Measurements from ENCODE around the gene PKNOX2. TPM values are rescaled to one million over a fixed set of nuclear protein-coding genes. Genes with fewer than 3 reads are reported as not detected.

The PKNOX2 gene
- total RNA-seq, 1 experiment from 2014 or later = 0.10 TPM

DNA sequence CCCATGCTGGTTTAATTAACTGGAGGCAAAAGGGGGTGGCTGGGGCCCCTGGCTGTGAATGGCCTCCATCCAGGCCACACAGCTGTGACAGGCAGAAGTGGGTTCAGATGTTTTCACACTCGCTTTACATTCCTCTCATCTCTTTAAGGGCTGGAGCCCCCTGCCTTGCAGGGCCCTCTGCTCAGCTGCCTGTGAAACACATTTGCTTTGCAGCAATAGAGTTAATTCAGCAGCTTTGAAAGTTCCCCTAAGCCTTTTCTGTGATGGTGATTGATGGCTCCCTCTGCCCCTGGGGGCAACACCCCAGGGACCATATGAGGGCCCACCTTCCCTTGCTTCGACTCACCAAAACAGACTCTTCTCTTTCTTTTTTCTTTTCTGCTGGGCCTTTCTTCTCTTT is 192.2 kb downstream of the PKNOX2 start:
- DNase-seq (ENCODE audit: low spot score) = no peak

DNA sequence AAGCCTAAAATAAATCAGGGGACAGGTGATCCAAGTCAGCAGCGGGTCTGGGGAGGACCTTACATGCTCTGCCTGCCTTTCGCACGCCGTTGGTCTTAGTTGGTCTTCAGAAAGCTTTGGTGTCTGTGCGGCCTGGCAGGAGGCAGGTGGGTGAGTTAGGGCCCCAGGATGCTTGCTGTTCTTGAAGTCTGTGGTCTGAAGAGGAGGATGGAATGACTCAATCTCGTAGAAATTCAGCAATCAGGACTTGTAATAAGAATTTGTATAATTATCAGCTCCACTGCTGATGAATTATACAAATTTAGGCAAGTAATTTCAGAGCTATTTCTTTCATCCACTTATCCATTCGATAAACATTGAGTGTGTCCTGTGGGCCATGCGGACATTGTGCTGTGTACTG is 193.0 kb downstream of the PKNOX2 start:
- DNase-seq (ENCODE audit: low spot score) = no peak

DNA sequence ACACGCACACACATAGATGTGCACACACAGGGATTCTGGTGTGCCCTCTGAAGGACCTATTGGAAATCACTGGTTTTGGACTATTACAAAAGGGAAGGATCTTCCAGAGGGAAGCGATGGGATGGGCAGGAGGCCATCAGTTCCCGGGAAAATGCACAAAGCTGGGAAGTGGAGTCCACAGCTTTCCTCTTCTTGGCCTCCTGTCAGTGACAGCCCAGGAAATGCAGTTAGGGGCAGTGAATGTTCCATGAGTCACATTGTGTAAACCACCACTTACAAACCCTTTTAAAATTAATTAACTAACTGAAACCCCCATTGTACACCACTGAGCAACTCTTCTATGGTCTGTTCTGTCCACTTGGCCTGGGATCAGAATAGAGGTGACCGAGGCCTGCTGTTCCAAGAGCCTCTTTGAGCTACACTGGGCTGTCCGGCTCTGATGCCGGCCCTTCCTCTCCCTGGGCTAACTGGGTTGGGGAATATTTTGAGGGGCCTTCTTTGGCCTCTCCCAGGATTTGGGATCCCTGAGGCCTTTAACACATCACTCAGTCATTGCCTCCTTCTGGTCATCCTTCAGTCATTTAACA is 193.8 kb downstream of the PKNOX2 start:
- DNase-seq (ENCODE audit: low spot score) = no peak

DNA sequence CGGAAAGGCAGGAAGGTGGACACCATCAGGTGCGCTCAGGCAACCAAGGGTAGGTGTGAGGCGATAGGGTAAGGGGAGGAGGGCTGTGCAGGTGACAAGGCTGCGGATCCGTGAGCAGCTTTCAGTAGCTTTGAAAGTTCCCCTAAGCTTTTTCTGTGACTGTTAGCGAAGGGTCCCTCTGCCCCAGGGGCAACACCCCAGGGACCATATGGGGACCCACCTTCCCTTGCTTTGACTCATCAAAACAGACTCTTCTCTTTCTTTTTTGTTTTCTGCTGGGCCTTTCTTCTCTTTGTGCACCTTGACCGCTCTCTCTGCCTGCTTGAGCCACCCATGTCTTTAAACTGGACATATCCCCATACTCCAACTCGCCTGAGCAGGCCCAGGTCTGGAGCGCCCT is 194.6 kb downstream of the PKNOX2 start:
- no peak for DNase-seq (ENCODE audit: low spot score)

DNA sequence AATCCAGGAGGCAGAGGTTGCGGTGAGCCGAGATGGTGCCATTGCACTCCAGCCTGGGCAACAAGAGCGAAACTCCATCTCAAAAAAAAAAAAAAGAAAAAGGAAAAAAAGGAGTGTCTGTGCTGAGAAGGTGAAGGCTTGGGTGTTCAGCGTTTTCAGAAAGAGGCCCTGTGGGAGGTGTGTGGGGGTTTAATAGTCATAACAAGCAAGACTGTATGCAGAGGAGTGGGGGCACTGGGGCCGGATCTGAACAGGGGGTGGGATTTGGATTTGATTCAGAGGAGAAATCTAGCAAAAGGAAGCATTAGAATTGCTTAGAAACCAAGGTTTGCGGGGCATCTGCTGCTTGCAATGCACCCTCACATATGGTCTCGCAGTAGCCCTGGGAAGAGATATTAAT is 195.5 kb downstream of the PKNOX2 start:
- no peak for DNase-seq (ENCODE audit: low spot score)

DNA sequence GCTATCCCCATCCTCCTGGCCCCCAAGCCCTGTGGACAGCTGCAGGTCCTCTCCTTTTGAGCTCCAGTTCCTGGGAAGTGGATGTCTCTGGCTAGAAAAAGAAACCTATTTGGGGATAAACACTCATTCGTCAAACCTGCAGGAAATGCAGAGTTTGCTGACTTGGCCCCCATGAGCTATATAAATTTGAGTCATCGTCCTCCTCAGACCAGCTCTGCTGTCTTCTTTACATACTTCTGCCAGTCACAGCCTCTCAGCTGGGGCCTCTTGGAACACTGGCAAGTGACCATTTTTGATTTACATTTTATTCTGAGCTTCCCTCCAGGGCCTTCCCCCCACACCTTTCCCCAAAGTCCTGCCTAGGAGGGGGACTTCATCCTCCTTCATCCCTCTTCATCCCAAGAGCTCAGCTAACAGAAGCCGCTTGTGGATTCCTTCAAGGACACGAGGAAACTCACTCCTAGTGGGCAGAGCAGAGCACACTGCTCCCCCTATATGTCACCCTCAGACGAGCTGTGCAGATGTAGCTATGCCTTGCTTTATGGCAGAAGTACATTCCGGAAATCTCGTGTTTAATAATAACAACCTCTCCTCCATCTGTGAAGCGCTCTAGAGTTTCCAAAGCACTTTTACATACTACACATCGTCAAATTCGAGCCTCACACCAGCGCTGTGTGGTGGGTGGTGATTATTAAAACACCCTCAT is 199.7 kb downstream of the PKNOX2 start:
- DNase-seq (ENCODE audit: low spot score) = no peak

DNA sequence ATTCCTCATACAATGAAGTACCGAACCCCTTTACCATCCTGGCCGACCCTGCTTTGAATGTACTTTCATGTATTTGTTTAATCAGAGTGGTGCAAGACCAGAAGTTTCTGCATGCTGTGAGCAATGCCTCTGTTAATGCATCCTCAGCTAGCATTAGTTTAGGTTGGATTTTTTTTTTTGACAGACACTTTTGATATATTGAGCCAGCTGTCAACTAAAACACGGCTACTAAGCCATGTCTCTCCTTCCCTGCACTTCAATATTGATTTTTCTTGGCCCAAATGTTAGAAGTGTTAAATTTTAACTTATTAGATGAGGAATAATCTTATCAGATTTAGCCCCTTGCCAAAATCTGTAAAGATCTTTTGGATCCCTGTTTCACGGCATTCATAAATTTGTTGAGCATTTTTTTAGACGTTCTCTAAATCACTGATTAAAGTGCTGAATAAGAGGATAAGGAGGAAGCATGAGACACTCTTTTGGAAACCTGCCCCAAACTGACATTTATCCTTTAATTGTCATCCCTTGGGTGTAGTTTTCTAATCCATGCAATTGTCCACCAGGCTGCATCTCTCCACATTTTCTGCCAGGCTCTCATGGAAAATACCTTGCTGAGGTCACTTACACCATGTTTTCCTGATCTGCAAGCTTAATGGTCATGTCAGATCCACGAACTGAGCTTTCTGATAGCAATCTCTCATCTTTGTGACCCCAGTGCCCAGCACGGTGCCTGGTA is 200.8 kb downstream of the PKNOX2 start:
- DNase-seq (ENCODE audit: low spot score) = no peak

DNA sequence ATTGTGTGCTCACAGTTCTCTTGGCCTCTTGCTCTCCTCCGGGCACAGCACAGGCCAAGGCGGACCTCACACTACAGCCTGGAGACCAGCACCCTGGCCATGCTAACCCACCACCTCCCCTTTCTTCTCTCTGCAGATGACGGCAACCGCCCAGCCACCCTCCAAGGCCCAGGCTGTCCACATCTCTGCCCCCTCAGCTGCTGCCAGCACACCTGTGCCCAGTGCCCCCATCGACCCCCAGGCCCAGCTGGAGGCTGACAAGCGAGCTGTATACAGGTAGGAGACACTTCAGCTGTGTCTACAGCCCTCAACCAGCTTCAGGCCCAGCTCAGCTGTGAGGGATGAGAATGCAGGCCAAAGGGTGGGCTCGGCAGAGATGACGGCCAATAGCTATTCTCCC is 203.2 kb downstream of the PKNOX2 start:
- no peak for DNase-seq (ENCODE audit: low spot score)

DNA sequence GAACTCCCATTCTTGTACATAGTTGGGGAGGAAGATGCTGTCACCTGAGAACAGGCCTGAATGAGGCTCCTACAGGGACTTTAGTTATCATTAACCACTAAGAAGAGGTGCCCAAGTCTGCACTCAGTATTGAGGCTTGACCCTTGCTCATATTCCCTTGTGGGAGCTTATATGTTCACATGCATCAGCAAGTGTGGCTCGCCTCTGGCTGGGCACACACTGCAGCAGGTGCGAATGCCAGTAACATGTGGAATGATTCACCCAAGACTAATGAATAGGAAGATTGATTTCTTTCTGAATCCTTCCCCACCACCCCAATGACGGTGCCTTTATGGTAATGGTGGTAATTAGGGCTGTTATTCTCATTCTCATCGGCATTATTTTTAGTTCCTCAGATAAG is 204.2 kb downstream of the PKNOX2 start:
- no peak for DNase-seq (ENCODE audit: low spot score)

DNA sequence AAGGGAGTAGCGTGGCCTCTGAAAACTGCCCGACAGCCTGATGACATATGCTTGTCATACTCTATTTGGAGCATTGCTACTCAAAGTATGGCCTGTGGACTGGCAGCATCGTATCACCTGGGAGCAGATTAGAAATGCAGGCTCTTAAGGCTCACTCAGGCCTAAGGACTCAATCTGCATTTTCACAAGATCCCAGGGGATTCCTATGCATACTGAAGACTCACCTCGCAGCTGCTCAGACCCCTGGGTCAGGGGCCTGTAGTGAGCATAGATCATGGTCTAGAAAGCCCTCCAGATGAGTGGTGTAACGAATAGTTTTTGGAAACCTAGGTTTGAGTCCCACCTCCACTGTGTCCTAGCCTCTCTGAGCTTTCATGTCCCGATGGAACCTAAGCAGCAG is 205.3 kb downstream of the PKNOX2 start:
- no peak for DNase-seq (ENCODE audit: low spot score)

DNA sequence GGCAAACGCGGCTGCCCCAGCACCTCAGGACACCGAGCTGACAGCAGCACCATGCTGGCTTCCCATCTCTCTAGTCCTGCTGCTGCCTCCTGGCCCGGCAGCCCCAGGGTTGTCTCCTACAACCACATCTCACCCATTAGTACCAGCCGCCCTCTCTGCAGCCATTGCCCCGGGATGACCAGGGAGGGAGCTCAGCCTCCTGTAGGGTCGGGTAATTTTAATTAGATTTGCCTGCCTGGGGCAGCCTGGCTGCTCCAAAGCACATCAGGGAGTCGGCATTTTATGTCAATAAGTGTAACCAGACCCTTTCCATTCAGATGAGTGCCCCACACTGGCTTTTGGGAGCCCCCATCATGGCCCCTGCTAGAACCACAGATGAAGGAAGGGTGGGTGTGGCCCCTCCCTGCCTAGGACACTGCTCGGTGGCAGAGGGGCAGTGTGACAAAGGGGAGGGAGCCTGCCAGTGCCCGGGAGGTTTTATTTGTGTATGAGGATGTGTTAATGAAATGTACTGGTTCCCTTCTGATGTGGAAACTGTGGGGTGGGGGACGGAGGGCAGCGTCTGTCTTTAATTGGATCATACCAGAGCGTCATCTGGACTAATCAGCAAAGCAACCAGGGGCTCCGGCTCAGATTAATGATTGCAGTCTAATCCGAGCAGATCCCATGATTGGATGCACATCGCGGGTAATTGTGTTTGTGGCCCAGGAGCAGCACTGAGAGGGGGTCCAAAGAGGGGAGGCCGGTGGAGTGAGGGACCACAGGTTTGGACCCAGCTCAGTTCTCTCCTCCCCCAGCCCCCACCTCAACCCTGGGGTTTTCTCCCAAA is 206.2 kb downstream of the PKNOX2 start:
- no peak for DNase-seq (ENCODE audit: low spot score)

DNA sequence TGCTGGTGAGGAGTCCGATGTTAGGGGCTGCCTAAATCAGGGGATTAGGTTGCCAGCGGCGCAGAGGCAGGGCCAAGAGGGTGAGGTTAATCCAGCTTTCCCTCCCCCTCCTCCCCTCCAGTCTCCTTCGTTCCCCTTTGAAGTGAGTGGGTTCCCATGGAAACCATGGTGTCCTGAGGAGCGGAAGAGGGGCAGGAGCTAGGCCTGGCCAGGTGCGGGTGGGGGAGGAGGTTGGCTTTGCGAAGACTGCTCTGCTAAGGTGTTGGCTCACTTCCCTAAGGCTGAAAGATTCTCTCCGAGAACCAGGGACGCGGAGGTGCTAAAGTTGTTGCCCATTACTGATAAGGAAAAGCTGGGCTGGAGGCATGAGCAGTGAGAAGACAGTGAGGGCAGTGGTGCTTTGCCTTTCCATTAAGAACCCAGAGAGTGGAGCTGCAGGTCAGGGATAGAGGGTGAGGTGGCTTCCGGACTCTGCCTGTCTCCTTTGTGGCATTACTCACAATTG is 206.9 kb downstream of the PKNOX2 start:
- DNase-seq (ENCODE audit: low spot score) = no peak

DNA sequence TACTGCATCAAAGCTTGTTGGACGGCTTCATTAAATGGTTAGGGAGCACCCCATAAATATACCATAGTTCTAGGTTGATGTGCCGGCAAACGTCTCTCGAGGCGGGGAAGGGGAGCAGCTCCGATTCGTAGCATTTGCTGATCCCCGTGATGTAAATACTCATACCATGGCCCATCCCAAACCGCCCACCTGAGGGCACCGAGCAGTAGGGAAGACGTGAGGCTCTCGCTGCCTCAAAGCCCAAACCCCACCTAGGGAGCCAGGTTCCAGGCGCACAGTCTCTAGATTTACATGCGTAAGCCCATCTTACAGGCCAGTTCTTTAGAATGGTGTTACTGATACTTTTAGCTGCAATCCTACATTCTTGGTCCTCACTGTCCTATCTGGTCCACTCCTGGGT is 207.5 kb downstream of the PKNOX2 start:
- DNase-seq (ENCODE audit: low spot score) = no peak

DNA sequence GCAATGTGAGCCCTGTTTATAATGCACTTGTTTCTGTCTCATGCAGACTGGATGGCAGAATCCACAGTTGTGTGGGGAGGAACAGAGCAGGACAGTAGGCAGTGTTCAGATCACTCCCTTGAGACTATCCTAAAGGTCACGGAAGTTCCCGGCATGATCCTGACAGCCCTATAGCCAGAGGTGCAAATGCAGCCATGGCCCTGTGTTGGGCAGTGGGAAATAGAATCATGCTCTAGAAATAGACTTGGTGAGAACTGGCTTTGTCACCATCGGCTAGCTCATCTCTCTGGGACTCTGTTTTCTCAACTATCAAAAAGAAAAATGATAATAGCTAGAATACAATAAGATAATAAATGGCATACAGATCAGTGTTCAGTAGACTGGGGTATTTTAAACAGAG is 208.4 kb downstream of the PKNOX2 start:
- no peak for DNase-seq (ENCODE audit: low spot score)

DNA sequence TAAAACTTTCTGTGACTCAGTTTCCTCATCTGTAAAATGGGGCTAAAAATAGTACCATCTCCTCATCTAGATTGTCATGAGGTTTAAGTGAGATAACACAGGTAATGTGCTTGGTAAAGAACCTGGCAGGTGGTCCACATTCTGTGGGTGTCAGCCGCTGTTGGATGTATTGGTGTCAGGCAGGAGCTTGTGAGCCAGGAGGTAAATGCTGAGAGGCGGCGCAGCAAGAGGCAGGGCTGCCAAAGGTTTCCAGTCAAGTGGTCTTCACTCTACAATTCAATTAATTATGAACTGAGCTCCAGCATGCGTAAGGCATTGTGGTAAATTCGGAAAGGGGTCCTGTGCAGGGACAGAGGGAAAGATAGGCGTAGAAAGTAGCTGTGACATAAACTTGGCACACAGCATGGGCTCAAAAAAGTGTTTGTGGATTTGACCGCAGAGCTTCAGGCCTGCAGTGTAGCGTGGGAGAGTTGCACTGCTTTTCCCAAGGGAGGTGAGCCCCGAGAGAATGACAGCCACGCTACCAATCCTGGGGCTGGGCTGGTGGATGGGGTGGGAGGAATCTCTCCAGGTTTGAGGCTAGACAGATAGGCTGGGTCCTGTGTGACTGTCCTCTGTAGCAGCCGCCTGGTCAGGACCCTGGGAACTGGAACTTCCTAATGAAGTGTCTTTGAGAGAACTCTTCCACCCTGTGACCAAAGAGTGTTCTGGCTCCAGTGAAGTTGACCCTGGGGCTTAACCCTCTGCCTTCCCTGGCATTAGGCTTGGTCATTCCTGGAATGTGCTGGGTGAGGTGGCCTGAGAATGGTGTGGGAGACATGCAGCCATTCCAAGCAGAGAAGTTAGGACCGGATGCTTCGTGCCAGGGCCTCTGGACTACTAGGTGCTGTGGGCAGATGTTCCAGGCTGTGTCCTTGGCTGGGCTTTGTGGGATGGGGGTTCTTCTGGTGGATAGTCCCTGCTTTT is 209.2 kb downstream of the PKNOX2 start:
- no peak for DNase-seq (ENCODE audit: low spot score)

DNA sequence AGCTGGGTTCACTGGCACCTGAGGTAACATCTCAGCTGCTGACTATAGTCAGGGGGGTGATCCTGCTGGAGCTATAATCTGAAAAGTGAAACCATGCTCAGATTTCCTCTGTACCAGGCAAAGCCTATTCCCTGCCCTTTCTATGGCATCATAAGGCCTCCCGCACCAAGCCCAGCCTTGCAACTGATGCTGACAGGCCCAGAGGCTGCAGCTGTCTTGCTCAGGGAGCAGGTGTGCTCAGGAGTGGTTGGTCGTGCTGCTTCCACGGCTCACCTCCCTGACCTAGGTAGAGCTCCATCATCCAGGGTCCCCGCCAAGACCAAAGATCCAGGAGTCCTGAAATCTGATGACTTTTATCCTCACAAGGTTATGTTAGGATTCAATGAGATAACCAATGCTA is 209.8 kb downstream of the PKNOX2 start:
- DNase-seq (ENCODE audit: low spot score) = no peak

DNA sequence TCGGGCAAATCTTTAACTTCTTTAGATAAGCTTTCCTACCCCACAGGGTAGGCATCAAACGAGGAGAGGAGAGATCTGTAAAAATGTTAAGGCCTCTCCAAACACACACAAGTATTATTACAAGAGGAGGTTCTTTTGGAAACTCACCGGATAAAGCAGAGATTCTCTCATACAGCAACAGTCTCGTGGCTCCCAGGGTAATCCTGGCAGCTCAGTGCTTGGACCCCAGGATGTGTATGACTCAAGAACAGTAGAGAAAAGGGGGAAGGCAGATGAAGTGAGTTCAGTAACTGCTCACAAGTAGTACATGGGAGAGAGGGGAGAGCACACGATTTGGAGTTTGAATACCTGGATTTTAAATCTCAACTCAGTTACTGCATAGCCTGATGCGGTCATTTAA is 210.6 kb downstream of the PKNOX2 start:
- no peak for DNase-seq (ENCODE audit: low spot score)

DNA sequence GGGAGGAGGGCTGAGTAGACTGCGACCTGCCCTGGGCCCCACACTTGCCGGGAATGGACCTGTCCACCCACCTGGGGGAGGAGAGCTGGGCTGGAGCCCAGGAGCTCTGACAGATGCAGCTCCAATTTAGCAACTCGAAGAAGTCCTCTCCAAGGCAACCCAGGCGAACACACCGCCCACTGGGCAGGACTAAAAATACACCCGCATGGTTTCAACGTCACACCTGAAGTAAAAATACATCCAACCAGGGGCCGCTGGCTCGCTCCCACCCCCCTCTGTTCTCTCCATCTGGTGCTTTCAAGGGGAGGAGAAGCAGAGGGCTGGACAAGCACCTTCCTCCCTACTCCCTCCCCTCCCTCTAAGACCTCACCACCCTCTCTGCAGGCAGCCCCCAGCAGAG is 211.6 kb downstream of the PKNOX2 start:
- DNase-seq (ENCODE audit: low spot score) = no peak

DNA sequence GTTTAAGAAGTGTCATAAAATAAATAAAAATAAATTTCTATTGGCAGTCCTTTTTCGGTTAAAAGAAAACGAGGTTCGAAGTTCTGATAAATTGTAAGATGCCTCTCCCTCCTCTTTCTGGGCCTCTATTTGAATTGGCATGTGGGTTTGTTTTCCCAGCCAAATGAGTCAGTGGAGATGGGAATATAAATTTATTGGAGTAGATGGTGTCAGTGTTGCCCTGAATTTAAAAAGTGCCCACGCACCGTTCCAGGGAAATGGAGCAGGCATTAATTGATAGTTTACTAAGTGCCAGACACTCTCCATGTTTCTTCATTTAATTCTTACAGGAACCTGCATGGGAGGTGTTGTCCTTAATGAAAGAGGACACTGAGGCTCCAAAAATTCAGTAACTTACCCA is 212.3 kb downstream of the PKNOX2 start:
- DNase-seq (ENCODE audit: low spot score) = no peak

DNA sequence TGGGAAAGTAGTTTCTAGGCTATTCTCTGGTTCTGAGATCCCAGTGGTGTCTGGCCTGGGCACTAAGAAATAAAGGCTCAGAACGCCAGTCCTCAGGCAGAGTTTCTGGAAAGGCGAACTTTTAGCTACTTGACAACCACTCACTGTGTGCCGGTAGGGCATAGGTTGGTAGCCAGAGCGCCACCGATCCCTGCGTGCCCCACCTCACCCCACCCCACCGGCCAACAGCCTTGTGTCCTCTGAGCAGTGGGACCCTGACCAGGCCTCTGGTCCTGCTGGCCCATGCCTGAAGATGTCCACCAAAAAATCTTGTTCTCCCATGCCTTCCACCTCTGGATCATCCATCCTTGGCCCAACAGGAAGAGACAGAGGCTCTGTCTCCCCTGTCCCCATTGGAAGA is 213.5 kb downstream of the PKNOX2 start:
- no peak for DNase-seq (ENCODE audit: low spot score)

DNA sequence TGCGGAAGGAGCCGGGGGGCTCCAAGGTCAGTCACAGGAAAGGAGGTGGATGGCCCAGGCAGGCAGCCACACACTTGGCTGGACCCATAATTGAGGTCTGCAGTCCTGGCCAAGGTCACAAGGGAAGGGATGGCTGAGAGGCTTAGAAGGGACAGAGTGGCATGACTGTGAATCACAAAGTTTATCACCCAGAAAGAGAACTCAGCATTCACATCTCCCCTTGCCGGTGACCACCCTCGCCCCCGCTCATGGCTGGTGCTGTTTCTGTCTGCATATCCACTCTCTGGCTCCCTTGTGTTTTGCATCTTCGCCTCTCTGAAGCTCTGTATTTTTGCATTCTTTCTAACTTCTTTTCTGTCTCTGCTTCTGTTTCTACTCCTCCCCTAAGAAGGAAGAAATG is 214.0 kb downstream of the PKNOX2 start:
- DNase-seq (ENCODE audit: low spot score) = no peak
